Measurements from ENCODE around the gene EXTL2. TPM values are rescaled to one million over a fixed set of nuclear protein-coding genes. Genes with fewer than 3 reads are reported as not detected.
"Not testable (repeated sequence)": the region's sequence is repeated elsewhere in the genome, so short reads cannot be mapped to it uniquely, and the experiment has no call there.

Gene EXTL2
- total RNA-seq, 4 donors from 2014 or later = 1.6 to 9.1 (median 8.5) TPM

DNA sequence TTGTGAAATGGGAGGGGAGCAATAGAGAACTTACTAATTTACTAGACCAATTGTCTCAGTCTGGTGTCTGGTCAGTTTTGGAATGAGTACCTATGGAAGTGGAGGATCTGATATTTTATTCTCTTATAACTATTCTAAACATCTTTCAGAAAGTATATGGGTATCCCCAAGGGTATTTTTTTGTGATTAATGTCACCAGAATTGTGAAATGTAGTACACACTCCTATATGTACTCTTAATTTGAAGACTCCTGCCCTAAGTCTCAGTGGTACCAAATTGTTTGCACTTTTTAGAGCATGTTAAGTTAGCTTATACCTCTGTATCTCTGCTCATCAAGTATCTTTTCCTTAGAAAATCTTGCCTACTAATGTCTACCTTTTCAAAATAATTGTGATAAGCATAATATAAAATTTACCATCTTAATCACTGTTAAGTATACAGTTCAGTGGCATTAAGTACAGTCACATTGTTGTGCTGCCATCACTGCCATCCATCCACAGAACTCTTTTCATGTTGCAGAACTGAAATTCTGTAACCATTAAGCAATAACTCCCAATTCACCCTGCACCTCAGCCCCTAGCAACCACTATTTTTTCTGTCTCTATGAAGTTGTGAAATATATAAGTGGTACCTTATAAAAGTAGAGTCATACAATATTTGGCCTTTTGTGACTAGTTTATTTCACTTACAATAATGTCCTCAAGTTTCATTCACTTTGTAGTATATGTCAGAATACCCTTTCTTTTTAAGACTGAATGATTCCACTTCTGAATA lies 41.7 kb upstream of the EXTL2 start:
- no peaks in the 10 kb centered on the region for H3K9me3 ChIP-seq
- DNase-seq = no peak
- H3K4me1 ChIP-seq = no peaks in the 10 kb centered on the region
- H3K27me3 ChIP-seq = no peaks in the 10 kb centered on the region
- peaks cover 0 to 22% (median 0%) of the 10 kb centered on the region in 3 donors for H3K36me3 ChIP-seq
- TF ChIP-seq POLR2A (IDR thresholded peaks at IDR 0.05) = no peak
- TF ChIP-seq, protein P1, sequence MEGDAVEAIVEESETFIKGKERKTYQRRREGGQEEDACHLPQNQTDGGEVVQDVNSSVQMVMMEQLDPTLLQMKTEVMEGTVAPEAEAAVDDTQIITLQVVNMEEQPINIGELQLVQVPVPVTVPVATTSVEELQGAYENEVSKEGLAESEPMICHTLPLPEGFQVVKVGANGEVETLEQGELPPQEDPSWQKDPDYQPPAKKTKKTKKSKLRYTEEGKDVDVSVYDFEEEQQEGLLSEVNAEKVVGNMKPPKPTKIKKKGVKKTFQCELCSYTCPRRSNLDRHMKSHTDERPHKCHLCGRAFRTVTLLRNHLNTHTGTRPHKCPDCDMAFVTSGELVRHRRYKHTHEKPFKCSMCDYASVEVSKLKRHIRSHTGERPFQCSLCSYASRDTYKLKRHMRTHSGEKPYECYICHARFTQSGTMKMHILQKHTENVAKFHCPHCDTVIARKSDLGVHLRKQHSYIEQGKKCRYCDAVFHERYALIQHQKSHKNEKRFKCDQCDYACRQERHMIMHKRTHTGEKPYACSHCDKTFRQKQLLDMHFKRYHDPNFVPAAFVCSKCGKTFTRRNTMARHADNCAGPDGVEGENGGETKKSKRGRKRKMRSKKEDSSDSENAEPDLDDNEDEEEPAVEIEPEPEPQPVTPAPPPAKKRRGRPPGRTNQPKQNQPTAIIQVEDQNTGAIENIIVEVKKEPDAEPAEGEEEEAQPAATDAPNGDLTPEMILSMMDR (IDR thresholded peaks at IDR 0.05) = no peak
- H3K27ac ChIP-seq = no peak overlapping the region
- H3K4me3 ChIP-seq = no peak overlapping the region

DNA sequence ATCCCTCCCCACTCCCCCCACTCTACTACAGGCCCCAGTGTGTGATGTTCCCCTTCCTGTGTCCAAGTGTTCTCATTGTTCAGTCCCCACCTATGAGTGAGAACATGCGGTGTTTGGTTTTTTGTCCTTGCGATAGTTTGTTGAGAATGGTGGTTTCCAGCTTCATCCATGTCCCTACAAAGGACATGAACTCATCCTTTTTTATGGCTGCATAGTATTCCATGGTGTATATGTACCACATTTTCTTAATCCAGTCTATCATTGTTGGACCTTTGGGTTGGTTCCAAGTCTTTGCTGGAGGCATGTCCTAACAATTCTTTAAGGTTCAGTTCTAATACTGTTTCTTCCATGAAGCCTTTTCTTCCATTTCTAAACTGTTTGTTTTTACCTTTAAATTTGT lies 38.9 kb upstream of the EXTL2 start:
- H3K27me3 ChIP-seq, DNase-seq, H3K4me3 ChIP-seq, H3K4me1 ChIP-seq, H3K9me3 ChIP-seq, H3K27ac ChIP-seq: not testable (repeated sequence)
- H3K36me3 ChIP-seq = peaks cover 0 to 16% (median 0%) of the 10 kb centered on the region in 3 donors

DNA sequence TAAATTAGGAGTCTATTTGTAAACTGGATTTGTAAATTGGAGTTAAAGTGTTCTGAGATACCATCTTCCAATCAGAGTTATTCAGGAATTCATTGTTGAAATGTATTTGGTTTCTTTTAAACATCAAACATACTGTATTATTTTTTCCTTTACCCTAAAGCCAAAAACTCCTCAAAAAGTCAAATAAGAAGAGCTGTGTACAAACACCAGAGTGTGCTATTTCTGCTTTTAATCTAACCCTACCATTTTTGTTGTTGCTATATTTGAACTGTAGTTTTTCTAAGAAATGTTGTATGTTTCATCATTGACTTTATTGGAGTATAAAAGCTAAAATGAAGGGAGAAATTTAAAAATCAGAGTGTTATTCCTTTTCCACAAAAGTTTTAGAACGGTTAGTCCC lies 37.1 kb upstream of the EXTL2 start:
- no peak for TF ChIP-seq POLR2A (IDR thresholded peaks at IDR 0.05)
- TF ChIP-seq, protein P1 (IDR thresholded peaks at IDR 0.05) = no peak

DNA sequence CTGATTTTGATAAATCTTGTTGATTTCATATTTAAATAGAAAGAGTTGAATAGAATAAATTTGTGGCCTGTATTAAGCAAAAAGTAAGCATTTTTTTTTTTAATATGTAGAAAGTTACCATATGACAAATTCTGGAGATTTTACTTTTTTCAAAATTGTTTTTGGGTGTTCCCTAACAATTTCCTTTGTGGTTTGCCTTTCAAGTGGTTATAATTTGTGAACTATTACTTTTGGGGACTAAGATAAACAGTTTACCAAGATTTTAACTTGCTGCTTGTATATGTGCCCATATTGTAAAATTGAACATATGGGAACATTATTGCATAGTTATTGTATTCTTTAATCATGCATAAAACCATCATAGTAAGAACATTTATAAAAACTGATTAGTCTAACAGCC lies 35.9 kb upstream of the EXTL2 start:
- TF ChIP-seq, protein P1 (IDR thresholded peaks at IDR 0.05) = no peak
- no peak for TF ChIP-seq POLR2A (IDR thresholded peaks at IDR 0.05)
- Histone ChIP-seq H3K27ac (peak overlapping the region in 1 of 4 donors; percentile 3), H3K36me3 (peaks cover 0 to 20% (median 0%) of the 10 kb centered on the region in 3 donors), H3K4me1 (no peaks in the 10 kb centered on the region), H3K27me3 (no peaks in the 10 kb centered on the region), H3K4me3 (no peak overlapping the region), H3K9me3 (no peaks in the 10 kb centered on the region)
- DNase-seq = no peak

More for the DNA sequence above, 37.1 kb upstream of the EXTL2 start:
- H3K9me3 ChIP-seq = no peaks in the 10 kb centered on the region
- no peaks in the 10 kb centered on the region for H3K27me3 ChIP-seq
- H3K4me3 ChIP-seq = no peak overlapping the region
- H3K4me1 ChIP-seq = no peaks in the 10 kb centered on the region
- peaks cover 0 to 9% (median 0%) of the 10 kb centered on the region in 3 donors for H3K36me3 ChIP-seq
- H3K27ac ChIP-seq = no peak overlapping the region
- DNase-seq = no peak

DNA sequence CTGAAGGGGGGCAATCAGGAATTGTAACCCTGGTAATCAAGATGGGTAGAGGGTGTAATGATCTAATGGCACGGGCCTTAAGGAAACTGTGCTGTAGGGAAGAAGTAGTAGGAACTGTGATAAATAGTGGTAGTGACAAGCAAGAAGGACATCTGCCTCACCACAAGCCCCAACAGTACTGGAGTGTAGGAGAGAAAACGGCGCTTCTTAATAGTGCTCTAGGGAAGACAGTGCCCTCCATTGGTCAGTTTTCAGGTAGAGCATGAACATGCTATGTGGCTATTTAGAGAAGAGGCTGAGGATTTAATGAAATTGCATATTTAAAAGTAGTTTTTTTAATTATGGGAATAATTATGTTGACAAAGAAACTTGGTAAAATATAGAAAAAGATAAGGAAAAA lies 33.5 kb upstream of the EXTL2 start:
- no peak for DNase-seq
- Histone ChIP-seq H3K9me3 (no peaks in the 10 kb centered on the region), H3K27me3 (no peaks in the 10 kb centered on the region), H3K36me3 (peaks cover 0 to 43% (median 0%) of the 10 kb centered on the region in 3 donors), H3K4me3 (no peak overlapping the region), H3K4me1 (no peaks in the 10 kb centered on the region), H3K27ac (no peak overlapping the region)
- TF ChIP-seq, protein P1 (IDR thresholded peaks at IDR 0.05) = no peak
- no peak for TF ChIP-seq POLR2A (IDR thresholded peaks at IDR 0.05)

DNA sequence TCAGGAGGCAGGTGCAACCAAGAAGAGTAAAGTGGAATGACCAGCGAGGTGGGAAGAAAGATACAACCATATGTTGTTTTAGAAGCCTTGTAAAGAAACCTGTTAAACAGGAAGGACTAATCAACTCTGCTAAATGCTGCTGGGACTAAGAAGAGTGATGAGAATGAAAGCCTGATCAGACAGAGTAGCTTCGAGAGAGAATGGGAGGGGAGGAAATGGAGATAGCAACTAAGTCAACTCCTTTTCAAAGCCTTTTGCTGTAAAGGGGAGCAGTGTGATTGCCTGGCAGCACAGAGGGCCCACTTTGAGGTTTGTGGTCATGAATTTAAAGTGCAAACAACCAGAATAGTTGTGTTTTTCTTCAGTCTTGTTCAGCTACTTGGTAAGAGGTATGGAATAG lies 32.6 kb upstream of the EXTL2 start:
- Histone ChIP-seq H3K9me3 (no peaks in the 10 kb centered on the region), H3K36me3 (peaks cover 0 to 45% (median 0%) of the 10 kb centered on the region in 3 donors), H3K27me3 (no peaks in the 10 kb centered on the region), H3K4me3 (no peak overlapping the region), H3K27ac (peak overlapping the region in 2 of 4 donors; percentile 17 to 27), H3K4me1 (no peaks in the 10 kb centered on the region)
- TF ChIP-seq POLR2A (IDR thresholded peaks at IDR 0.05) = no peak
- TF ChIP-seq, protein P1 (IDR thresholded peaks at IDR 0.05) = no peak
- DNase-seq = peak in 1 of 3 donors; percentile 33

All from Peyer's patch (tissue), 4 donors.